ENCODE data around the gene PIEZO2. TPM values are rescaled to one million over a fixed set of nuclear protein-coding genes. Genes with fewer than 3 reads are reported as not detected.
"Not testable (repeated sequence)": the region's sequence is repeated elsewhere in the genome, so short reads cannot be mapped to it uniquely, and the experiment has no call there.

Gene PIEZO2
- total RNA-seq, 1 experiment from 2014 or later, result not detected

- no peak for DNase-seq (ENCODE audit: low spot score)
Observed at GRCh38 chr18:10979411-10979810, 170.0 kb downstream of the PIEZO2 start.

GRCh38 chr18:10977042-10977441 lies 172.3 kb downstream of the PIEZO2 start:
- DNase-seq (ENCODE audit: low spot score), result no peak

GRCh38 chr18:10973567-10974203 lies 175.7 kb downstream of the PIEZO2 start:
- DNase-seq (ENCODE audit: low spot score), result no peak

GRCh38 chr18:10971717-10972116 lies 177.7 kb downstream of the PIEZO2 start:
- no peak for DNase-seq (ENCODE audit: low spot score)

- DNase-seq (ENCODE audit: low spot score), result no peak
Observed at GRCh38 chr18:10965119-10965518, 184.2 kb downstream of the PIEZO2 start.

- no peak for DNase-seq (ENCODE audit: low spot score)
Observed at GRCh38 chr18:10953672-10954071, 195.7 kb downstream of the PIEZO2 start.

- no peak for DNase-seq (ENCODE audit: low spot score)
Observed at GRCh38 chr18:10951631-10952544, 197.5 kb downstream of the PIEZO2 start.

GRCh38 chr18:10950876-10951630 lies 198.3 kb downstream of the PIEZO2 start:
- DNase-seq (ENCODE audit: low spot score), result no peak

GRCh38 chr18:10950080-10950875 lies 199.1 kb downstream of the PIEZO2 start:
- no peak for DNase-seq (ENCODE audit: low spot score)

- DNase-seq (ENCODE audit: low spot score), result no peak
Observed at GRCh38 chr18:10949655-10950054, 199.7 kb downstream of the PIEZO2 start.

- DNase-seq (ENCODE audit: low spot score), result no peak
Observed at GRCh38 chr18:10948421-10948820, 200.9 kb downstream of the PIEZO2 start.

GRCh38 chr18:10946058-10946457 lies 203.3 kb downstream of the PIEZO2 start:
- no peak for DNase-seq (ENCODE audit: low spot score)

GRCh38 chr18:10942998-10943397 lies 206.4 kb downstream of the PIEZO2 start:
- DNase-seq (ENCODE audit: low spot score), result no peak

GRCh38 chr18:10939822-10940221 lies 209.5 kb downstream of the PIEZO2 start:
- no peak for DNase-seq (ENCODE audit: low spot score)

- DNase-seq (ENCODE audit: low spot score), result no peak
Observed at GRCh38 chr18:10937743-10938640, 211.4 kb downstream of the PIEZO2 start.

- DNase-seq (ENCODE audit: low spot score), result no peak
Observed at GRCh38 chr18:10936176-10937053, 213.0 kb downstream of the PIEZO2 start.

GRCh38 chr18:10935588-10935987 lies 213.8 kb downstream of the PIEZO2 start:
- DNase-seq (ENCODE audit: low spot score), result no peak

- DNase-seq (ENCODE audit: low spot score), result not testable (repeated sequence)
Observed at GRCh38 chr18:10933648-10934047, 215.7 kb downstream of the PIEZO2 start.

GRCh38 chr18:10930076-10930475 lies 219.3 kb downstream of the PIEZO2 start:
- DNase-seq (ENCODE audit: low spot score), result no peak

Data from HT-29 (cell line).